GM10266 (cell line): ENCODE measurements around the gene SFXN2.
A peak's percentile ranks its signal among the peaks of the same experiment; 100 is the strongest.

Experiments used
- DNase-seq: peaks from one replicate; pipeline ENCODE4 v3.0.0; 2012; ENCODE audit errors: extremely low spot score
- TF ChIP-seq, protein P1 (sequence below): IDR thresholded peaks from 2 replicates; pipeline ENCODE4 v1.5.1; 2012; ENCODE audit warnings: mild to moderate bottlenecking, low read depth; ENCODE audit not compliant: control insufficient read depth, insufficient read depth; ENCODE audit errors: missing control alignments

The SFXN2 gene

DNA sequence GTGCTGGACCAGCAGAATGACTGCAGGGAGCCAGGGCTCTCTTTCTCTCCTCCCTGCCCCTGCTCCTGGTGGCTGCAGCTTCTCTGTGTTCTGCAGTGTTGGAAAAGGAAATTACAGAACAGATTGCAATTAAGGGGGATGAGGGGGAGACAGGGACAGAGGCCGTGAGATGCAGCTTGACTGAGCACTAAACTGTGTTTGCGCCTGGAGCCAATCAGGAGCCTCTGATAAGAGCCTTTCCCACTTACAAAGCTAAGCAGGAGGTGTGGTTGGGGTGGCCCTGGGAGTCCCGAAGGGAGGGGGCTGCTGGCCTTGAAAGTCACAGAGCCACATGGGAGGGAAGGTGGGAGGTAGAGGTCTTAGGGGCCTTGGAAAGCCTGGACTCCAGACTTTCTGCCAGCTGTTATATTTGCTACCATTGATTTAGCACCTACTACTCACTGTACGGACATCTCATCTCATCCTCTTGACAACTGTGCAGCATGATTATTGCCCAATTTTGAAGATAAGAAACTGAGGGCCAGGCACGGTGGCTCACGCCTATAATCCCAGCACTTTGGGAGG is 43.5 kb upstream of the SFXN2 start:
- no peak for DNase-seq
- TF ChIP-seq, protein P1, sequence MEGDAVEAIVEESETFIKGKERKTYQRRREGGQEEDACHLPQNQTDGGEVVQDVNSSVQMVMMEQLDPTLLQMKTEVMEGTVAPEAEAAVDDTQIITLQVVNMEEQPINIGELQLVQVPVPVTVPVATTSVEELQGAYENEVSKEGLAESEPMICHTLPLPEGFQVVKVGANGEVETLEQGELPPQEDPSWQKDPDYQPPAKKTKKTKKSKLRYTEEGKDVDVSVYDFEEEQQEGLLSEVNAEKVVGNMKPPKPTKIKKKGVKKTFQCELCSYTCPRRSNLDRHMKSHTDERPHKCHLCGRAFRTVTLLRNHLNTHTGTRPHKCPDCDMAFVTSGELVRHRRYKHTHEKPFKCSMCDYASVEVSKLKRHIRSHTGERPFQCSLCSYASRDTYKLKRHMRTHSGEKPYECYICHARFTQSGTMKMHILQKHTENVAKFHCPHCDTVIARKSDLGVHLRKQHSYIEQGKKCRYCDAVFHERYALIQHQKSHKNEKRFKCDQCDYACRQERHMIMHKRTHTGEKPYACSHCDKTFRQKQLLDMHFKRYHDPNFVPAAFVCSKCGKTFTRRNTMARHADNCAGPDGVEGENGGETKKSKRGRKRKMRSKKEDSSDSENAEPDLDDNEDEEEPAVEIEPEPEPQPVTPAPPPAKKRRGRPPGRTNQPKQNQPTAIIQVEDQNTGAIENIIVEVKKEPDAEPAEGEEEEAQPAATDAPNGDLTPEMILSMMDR = no peak

DNA sequence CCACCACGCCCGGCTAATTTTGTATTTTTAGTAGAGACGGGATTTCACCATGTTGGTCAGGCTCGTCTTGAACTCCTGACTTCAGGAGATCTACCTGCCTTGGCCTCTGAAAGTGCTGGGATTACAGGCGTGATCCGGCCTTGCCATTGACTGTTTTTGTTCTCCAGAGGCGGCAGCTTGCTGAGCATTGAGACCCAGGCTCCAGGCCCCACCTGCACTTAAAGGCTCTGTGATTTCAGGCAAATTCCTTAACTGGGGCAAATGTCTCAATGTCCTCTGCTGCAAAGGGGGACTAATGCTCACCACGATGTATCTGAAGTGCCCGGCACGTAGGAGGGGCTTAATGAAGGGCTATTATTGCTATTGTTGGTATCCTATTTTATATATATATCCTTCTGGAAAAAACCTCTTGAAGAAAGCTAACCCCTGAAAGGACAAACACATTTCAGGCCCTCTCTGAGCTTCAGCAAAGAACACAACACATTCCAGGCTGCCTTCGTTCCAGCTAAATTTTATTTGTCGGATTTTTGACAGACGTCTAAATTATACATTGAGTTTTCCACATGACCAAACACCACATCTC is 41.1 kb upstream of the SFXN2 start:
- DNase-seq = no peak
- TF ChIP-seq, protein P1 = no peak

DNA sequence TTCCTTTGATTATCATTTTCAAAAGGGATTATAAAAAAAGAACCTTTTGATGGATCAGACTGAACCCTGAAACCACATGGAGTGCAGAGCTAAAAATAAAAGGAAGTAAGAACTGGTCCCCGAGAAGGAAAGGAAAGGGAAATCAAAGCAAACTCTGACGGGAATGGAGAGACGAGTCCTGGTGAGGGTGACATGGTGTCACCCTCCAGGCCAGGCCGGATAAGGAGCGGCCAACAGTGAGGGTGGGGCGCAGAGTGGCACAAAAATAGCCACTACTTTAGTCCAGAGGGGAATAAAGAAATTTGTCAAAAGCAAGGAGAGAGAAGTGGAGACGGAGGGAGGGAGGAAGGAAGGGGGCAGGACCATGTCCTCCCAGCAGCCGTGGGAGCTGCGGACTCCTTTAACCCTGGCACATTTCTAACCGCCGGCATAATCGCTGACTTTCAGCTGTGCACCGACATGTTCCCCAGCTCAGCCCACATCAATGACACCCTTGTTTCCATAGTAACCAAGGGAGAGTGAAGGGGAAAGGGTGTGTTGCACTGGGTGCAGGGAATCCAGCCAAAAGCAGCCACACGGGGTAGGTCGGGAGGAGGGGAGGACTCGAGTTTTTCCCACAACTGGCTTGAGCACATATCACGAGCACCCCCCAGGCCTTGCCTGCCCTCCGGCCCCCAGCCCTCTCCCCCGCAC is 40.5 kb upstream of the SFXN2 start:
- DNase-seq = peak; percentile 70
- TF ChIP-seq, protein P1 = no peak

DNA sequence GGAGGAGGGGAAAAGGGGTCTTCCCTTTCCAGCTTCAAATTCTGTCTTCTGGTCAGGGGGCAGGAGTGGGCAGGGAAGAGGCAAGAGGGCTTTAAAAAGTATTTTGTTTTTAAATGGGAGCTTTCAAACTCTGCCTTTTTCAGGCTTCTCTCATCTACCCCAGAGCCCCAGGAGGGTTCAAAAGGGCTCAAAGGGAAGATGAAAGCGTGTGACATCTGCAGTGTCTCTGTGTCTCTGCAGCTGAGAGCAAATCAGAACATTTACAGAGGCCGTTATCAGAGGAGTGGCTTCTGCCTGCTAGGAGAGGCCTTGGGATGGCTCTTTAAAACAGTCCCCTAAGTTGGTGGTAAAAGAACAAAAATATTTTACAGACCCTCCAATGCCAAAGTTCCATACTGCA is 39.9 kb upstream of the SFXN2 start:
- TF ChIP-seq, protein P1 = no peak
- no peak for DNase-seq

DNA sequence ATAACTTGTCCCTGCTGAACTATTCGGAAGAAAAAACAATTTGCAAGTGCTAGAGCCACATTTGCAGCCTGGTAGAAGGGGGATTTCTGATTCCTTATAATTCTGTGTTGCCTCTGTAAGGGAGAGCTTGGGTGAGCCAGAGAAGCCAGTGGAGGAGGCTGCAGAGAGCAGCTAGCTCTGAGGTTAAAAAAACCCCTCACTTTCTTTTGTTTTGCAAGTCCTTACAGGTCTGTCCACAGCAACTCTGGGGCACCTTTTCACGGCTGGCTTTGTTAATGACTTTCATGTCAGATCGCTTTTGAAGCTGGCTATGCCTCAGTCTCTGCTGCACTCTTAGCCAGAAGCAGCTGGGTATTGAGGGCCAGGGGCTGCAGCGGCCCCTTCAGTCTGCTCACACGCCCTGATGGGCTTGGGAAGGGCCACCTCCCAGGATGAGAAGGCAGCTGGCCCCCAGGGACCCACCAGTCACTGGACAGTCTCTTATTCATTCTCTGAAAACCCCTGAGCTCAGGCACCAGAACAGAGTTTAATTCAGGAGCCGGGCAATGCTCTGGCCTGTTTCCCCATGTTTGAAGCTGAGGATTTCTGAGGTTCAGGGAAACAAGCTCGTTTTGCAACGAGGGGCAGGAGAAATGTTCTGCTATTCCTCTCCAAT is 39.3 kb upstream of the SFXN2 start:
- TF ChIP-seq, protein P1 = no peak
- DNase-seq = no peak

DNA sequence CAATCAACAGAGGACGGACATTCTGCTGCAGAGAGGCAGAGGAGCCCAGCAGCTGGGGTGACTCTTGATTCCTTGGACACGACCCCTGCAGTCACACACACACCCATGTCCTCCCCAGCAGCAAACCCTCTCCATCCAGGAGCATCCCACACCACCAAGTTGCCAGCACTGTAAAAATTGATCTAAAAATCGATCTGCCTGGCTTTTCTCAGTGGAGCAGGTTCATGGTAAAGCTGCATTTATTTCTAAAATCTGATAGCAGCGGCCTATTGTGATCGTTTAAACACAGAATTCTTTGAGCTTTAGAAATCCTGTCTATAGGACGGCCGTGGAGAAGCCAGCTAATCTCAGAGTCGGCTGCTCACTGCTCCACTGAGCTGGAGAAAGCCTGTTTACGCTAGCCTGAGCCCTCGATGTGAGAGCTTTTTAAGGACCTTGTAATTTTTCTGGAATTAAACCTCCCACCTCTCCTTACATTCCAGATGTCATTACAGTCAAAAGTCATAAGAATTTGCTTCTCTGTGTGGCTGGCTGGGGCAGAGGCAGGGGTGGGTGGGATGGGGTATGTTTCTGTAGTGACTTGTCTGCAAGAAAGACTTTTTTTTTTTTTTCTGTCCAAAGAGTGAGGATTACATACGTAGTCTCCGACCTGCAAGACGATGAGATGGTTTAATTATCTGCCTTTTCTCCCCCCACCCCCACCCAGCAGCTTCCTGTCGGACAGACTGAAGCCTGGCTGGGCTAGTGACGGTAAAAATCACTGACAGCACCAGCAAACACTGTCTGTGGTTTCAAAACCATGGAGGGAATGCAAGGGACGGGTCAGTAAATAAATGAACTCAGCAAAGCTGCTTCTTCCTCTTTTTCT is 38.5 kb upstream of the SFXN2 start:
- DNase-seq = no peak
- TF ChIP-seq, protein P1 = no peak
